Activated CD4-positive, alpha-beta T cell treated with anti-CD3 and anti-CD28 coated beads for 4 hours (primary cell): ENCODE data around the gene RBM38.

Experiments used
- DNase-seq, 2 donors: peaks; one replicate each; pipeline ENCODE4 v3.0.0-alpha.2; 2020

Gene RBM38

DNA sequence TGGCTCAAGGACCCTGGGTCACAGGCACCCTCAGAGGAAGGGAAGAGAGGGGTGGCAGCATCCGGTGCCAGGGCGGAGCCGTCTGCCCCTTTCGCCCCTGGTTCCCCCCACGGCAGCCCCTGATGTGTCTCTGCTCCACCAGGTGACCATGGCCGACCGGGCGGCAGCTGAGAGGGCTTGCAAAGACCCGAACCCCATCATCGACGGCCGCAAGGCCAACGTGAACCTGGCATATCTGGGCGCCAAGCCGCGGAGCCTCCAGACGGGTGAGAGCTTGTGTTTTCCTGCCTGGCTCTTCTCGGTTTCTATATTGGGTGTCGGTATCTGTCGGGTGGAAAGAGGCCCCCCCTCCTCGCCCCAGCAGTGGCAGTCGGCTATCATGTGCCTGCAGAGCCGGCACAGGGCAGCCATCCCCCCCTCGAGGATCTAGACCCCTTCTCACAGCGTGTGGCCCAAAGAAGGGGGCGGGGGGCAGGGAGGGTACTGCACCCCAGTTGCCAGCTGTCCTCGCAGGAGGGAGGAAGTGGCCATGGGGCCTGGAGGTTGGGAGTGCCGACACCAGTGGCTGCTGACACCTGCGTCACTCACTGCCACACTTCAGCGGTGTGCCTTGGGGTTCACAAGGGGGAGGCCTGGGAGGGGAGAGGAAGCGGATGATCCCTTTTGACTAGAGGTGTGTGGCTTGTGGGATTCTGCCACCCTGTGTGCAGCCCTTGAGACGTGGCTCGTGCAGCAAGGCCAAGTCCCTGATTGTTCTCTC lies 1.5 kb downstream of the RBM38 start:
- DNase-seq, result peak; percentile 51 to 65

- no peak for DNase-seq
Measured at GRCh38 chr20:57393321-57394120, 2.3 kb downstream of the RBM38 start.

DNA sequence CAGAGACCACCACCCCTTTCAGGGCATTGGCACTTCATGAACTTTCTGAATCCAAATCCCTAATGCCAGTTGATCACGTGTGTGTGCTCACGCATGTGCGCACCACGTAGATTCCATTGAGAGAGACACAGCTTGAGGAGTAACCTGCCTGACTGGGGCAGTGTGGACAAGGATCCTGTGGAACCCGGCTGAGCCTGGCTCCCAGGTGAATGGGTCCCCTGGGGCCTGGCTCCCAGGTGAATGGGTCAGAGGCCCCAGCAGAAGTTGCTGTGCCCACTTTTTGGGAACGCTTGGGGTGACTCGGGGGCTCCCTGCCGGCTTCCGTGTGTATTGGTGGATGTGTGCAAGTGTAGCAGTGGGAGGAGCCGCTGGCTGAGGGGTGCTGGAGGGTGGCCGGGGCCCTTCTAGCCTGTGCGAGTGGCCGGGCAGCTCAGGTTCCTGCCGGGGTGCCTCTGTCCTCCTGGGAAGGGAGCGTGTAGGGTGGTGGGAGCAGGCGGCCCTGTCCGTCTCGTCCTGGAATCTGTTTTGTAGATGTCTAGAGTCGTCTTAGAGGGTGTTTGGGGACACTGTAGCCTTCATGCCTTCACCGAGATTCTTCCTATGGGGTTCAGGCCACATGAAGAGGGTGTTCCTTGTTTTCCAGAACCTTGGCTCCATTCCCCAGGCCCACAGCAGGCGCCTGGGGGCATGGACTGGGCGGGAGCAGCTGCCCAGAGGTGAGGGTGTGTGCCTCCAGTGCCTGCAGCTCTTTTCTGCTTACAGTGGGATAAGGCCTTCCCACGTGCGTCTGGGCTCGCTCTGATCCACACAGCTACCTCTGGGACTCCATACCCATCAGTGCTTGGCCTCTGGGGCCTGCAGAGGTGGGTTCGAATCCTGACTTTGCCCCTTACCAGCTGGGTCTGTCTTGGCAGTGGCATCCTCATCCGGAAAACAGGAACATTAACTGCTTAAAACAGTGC lies 3.2 kb downstream of the RBM38 start:
- DNase-seq, result no peak

GRCh38 chr20:57395111-57395966 lies 4.1 kb downstream of the RBM38 start:
- DNase-seq, result no peak

DNA sequence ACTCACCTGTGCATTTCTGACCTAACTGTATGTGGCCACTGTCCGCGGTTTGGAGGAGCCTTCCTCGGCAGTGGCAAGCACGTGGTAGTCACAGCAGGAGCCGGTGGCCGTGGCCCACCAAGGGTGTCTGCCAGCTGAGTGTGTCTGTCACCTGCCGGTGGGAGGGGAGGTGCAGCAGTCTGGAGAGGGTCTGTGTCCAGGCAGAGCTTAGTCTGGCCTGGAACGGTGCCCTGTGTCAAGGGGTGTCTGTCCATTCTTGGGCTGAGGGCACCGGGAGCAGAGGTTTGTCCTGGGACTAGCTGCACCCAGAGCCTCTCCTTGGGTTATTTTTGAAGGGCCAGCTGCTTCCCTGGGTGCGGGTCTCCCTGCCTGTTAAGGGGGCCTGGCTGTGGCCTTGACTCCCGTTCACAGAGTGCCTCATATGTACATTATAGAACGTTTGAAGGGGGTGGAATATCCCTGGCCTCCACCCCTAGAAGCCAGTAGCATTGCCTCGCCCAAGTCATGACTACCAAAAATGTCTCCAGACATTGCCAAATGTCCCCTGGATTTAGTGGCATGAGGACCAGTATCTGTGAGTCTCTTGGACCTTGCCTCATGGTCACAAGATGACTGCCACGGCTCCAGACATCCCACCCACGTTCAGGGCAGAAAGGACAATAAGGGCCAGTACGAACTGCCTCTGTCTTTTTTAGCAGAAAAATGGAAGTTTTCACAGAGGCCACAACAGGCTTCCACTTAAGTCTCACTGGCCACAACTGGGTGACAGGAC lies 5.2 kb downstream of the RBM38 start:
- DNase-seq, result no peak

- DNase-seq, result no peak
Measured at GRCh38 chr20:57396984-57397692, 5.9 kb downstream of the RBM38 start.

DNA sequence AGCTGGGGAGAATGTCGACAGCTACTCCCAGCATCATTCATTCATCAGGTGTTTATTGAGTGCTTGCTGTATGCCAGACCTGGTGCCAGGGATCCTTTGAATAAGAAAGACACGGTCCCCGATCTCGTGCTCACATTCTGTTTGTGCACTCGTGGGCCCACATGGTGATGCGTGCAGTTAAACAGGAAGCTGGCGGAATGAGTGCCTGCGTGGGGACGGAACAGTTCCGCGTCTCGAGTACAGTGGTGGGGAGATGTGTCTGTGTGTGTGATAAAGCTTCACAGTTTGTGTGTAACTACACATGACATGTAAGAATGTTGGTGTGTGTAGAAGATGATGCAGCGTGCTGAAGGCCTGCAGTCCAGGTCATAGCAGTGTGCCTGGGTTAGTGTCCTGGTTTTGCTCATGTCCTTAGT lies 6.5 kb downstream of the RBM38 start:
- peak; percentile 57 to 63 for DNase-seq

DNA sequence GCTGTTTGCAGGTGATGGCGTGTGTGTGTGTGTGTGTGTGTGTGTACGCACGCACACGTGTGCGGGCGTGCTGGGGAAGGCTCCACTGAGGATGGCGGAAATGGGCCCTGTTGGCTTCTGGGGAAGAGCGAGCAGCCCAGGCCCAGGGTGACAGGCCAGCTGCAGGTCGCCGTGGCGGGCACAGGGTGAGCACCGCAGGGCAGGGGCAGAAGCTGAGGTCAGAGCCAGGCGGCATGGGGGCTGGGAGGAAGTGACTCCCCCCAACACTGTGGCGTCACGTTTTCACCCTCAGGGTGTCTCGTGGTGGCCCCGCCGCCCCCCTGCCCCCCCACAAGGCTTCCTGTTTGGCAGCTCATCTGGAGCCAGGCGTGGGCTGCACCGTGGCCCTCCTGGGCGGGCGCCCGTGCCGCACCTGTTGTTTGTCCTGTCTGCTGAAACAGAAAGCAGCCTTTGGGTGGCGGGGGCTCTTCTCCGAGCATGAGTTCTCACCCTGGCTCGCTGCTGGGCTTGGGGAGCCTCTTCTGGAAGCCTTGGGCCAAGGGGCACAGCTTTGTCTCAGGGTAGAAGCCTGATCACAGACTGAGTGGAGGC lies 7.1 kb downstream of the RBM38 start:
- peak; percentile 81 to 90 for DNase-seq

DNA sequence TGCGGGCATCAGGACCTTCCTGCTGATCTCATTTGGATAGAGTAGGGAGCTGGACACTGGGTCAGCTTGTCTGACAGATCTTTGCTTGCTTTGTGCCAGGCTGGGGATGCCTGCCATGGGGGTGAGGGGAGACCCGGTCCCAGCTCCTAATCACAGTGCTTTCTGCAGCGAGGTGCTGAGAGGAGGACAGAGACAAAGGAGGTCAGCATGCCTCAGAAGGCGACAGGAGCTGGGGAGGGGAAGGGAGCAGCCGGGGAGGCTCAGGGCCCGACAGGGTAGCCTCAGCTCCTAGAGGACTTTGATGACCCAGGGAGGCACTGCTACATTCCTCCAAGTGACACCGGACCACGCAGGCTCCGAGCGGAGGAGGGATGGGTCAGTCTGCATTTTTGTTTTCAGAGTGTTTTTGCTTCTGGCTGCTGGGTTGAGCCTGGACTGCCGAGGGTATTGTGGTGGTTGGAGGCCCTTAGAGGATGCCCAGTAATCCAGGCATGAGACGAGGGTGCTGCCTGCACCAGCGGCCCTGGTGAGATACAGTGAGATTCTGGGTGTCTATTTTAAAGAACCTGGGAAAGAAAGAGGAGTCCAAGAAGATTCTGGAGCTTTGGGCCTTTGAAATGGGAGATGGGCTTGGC lies 7.8 kb downstream of the RBM38 start:
- no peak for DNase-seq

DNA sequence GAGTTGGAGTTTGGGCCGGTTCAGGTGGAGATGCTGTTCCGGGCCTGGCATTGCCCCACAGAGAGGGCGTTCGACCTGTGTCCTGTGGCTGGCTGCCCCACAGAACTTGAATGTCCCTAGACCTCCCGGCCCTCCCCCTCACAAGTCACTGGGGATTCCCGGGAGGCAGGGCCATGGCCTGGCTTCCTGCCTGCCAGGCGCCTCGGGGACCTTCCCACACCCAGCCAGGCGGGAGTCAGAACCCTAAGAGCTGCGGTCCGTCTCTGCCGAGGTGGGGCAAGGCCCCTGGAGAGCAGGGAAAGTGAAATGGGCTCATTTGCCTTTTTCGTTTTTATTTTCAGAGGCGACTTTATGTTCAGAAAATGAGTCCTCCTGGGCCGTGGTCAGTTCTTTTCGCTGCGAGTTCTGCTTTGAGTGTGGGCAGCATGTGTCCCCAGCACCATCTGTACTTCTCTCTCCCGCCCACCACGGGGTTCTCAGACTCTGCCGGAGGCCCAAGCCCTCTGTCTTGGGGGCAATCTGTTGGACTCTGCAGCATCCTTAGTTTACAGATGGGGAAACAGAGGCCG lies 8.5 kb downstream of the RBM38 start:
- DNase-seq, result peak; percentile 15 to 27

- DNase-seq, result no peak
Measured at GRCh38 chr20:57400231-57400701, 9.1 kb downstream of the RBM38 start.

DNA sequence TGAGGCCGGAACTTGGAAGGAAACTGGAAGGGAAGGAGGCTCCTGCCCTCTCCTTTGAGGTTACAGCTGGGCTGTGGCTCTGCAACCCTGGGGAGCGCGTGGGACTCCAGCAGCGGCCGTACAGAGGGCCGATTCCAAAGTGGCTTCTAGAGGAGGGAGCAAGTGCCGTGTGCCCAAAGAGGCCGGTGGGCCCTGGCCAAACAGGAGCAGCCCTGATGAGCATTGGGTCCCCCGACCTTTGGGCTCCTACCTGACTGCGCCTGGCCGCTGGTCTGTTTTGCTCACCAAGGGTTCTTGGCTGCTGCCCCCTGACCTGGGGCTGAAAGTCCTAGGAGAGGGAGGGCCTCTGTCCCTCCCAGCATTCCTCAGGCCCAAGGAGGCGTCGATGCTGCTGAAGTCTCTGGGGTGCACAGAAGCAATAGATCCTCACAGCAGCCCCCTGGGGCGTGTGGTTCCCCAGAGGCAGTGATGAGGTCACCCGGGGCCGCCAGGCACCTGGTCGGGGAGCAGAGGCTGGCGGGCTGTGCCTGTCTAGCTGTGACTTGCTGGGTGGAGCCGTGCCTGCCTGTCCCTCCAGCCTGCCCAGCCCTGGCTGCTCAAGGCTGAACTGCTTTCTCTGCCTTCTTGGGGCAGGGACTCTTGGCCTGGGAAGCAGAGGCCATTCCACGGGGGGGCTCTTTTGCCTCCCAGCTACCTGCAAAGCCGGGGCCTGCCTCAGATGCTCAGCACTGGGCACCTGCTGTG lies 9.8 kb downstream of the RBM38 start:
- no peak for DNase-seq

DNA sequence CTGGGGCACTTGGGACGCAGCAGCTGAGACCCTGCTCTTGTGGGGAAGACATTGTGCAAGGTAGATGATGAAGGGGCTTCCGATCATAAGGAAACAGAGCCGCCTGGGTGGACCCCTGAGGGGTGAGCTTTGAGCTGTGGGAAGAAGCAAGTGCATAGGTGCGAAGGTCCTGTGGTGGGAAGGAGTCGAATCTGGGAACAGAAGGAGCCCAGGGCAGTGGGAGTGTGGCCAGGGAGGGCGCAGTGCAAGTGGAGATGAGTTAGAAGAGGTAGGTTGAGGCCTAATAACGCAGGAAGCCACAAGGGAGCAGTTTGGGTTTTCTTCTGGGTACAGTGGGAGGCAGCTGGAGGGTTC lies 10.3 kb downstream of the RBM38 start:
- DNase-seq, result no peak

- no peak for DNase-seq
Measured at GRCh38 chr20:57402206-57403125, 11.3 kb downstream of the RBM38 start.

DNA sequence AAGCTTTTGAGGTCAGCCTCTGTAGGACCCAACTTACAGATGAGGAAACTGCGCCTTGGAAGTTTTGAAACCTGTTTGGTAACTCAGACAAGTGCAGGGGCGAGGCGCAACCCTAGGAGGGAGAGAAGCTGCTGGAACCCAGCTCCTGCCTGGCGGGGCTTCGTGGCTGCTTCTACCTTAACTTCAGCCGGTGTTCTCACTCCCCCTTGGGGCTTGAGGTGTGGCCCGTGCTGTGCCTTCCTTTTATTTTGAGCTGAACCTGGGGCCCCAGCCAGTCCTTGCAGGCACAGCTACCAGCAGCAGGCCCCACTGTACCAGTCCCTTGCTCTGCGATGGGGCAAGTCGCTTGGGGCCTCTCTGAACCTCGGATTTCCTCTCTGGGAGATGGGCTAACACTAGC lies 12.0 kb downstream of the RBM38 start:
- no peak for DNase-seq

GRCh38 chr20:57404006-57404405 lies 12.8 kb downstream of the RBM38 start:
- no peak for DNase-seq

DNA sequence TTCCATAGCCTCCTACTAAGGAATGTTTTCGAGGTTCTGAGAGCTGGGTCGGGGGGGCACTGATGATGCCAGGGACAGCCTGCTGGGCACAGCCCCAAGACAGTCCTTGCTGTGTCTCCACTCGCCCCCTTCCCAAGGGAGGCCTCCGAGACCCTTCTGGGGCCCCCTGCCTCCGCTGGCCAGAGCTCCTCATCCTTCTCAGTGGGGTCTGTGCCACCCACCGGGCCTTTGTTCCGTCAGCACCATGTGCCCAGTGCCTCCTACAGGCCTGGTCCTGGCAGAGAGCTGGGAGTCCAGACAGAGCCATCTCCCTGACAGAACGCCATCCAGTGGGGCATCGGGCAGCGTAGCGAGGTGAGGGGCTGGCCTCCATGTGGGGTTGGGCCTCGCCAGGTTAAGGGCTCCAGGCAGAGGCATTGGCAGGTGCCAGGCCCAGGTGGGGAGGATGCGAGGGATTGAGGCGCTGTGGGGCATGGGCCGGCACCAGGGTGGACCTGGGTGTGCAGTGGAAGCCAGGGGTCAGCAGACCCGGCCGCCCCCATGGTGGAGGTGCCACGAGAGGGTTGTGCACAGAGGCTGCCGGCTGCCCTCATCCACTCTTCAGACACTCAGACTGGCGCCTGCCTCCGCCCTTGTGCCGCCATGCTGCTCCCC lies 13.3 kb downstream of the RBM38 start:
- no peak for DNase-seq
